ENCODE data around the gene ACMSD.

DNA sequence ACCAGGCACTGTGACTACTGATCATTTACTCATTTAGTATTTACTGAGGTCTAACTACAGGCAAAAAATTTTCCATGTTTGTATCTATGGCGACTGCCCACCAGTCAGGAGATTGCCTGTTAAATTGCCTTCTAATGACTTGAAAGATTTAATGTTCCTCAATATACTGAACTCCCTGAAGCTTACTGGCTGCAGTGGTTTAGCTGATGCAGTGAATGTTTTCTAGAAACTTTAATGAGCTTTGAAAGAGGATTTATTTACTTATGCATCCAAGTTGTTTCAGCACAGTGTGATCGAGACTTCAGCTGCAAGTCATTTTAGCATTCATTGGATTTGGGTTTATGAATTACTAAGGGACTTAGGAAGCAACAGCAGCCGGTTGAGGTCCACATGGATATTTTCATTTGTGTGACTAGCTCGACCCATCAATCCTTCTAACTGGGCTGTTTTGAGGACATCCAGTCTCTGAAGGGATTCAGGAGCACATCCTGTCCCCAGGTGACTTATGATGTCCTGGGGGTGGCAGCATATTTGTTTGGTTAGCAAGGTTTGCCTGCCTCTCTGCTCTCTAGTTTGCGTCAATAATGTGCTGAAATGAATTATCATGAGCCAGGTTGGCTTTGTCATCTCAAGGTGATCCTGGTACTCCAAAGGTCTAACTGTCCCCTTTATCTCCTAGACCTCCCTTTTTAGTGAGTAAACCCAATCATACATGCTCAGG is 26.8 kb downstream of the ACMSD start:
- TF ChIP-seq CTCF (IDR thresholded peaks at IDR 0.05 in 4 of 5, conservative IDR thresholded peaks at IDR 0.05 in 1 of 5) (no peak), POLR2A (IDR thresholded peaks at IDR 0.05) (no peak)

All from gastrocnemius medialis (tissue), 4 donors.